ENCODE results near the gene PIK3C3. TPM values are rescaled to one million over a fixed set of nuclear protein-coding genes. Genes with fewer than 3 reads are reported as not detected.

PIK3C3 gene
- total RNA-seq, 2 experiments from 2014 or later = 51.7 to 65.8 TPM

GRCh38 chr18:41939326-41939725, 15.7 kb upstream of the PIK3C3 start:
- no peak overlapping the region for H3K4me3 Mint-ChIP-seq
- no peaks in the 10 kb centered on the region for H3K9me3 Mint-ChIP-seq
- no peak overlapping the region for H3K27ac Mint-ChIP-seq
- POLR2A ChIA-PET = no interaction called here
- H3K4me1 Mint-ChIP-seq = peaks cover 2% of the 10 kb centered on the region
- no peaks in the 10 kb centered on the region for H3K36me3 Mint-ChIP-seq
- H3K27me3 Mint-ChIP-seq = peaks cover 7% of the 10 kb centered on the region
- no peak for ATAC-seq (ENCODE audit: low read depth)
- DNase-seq = no peak

GRCh38 chr18:41940506-41941215, 14.4 kb upstream of the PIK3C3 start:
- H3K4me1 Mint-ChIP-seq = peaks cover 2% of the 10 kb centered on the region
- ATAC-seq (ENCODE audit: low read depth) (no peak), DNase-seq (no peak)
- H3K4me3 Mint-ChIP-seq = no peak overlapping the region
- no peaks in the 10 kb centered on the region for H3K9me3 Mint-ChIP-seq
- no peaks in the 10 kb centered on the region for H3K36me3 Mint-ChIP-seq
- no peaks in the 10 kb centered on the region for H3K27me3 Mint-ChIP-seq
- POLR2A ChIA-PET = no interaction called here
- no peak overlapping the region for H3K27ac Mint-ChIP-seq

- H3K27me3 Mint-ChIP-seq = no peaks in the 10 kb centered on the region
- POLR2A ChIA-PET = no interaction called here
- H3K36me3 Mint-ChIP-seq = peaks cover 3% of the 10 kb centered on the region
- DNase-seq (no peak), ATAC-seq (ENCODE audit: low read depth) (no peak)
- H3K4me1 Mint-ChIP-seq = peaks cover 5% of the 10 kb centered on the region
- H3K9me3 Mint-ChIP-seq = no peaks in the 10 kb centered on the region
- H3K4me3 Mint-ChIP-seq = no peak overlapping the region
- no peak overlapping the region for H3K27ac Mint-ChIP-seq
Measured at GRCh38 chr18:41942254-41942653, 12.8 kb upstream of the PIK3C3 start.

GRCh38 chr18:41948544-41949110, 6.4 kb upstream of the PIK3C3 start:
- Mint-ChIP-seq H3K36me3 (peaks cover 3% of the 10 kb centered on the region), H3K9me3 (no peaks in the 10 kb centered on the region), H3K27ac (peak overlapping the region; percentile 94), H3K27me3 (peaks cover 2% of the 10 kb centered on the region), H3K4me1 (peaks cover 18% of the 10 kb centered on the region), H3K4me3 (peak overlapping the region; percentile 69)
- ATAC-seq (ENCODE audit: low read depth) (peak; percentile 56), DNase-seq (no peak)
- POLR2A ChIA-PET = no interaction called here

GRCh38 chr18:41949206-41949920, 5.7 kb upstream of the PIK3C3 start:
- POLR2A ChIA-PET = no interaction called here
- H3K4me3 Mint-ChIP-seq = peak overlapping the region; percentile 69

GRCh38 chr18:41955688-41956087, 654 bp downstream of the PIK3C3 start:
- Mint-ChIP-seq H3K27ac (peak overlapping the region; percentile 99), H3K9me3 (peaks cover 1% of the 10 kb centered on the region), H3K4me1 (peaks cover 22% of the 10 kb centered on the region), H3K27me3 (peaks cover 2% of the 10 kb centered on the region), H3K36me3 (peaks cover 21% of the 10 kb centered on the region), H3K4me3 (peak overlapping the region; percentile 100)
- POLR2A ChIA-PET = interaction anchor here (1.2 to 1.4 kb wide), 4 partner anchors 11 to 28 kb away, joined by 3 to 6 read pairs (median 4); no protein-coding TSS in a partner anchor
- DNase-seq = no peak
- ATAC-seq (ENCODE audit: low read depth) = no peak

More at GRCh38 chr18:41949206-41949920, 5.7 kb upstream of the PIK3C3 start:
- ATAC-seq (ENCODE audit: low read depth) = no peak
- peaks cover 2% of the 10 kb centered on the region for H3K27me3 Mint-ChIP-seq
- no peaks in the 10 kb centered on the region for H3K9me3 Mint-ChIP-seq
- H3K27ac Mint-ChIP-seq = peak overlapping the region; percentile 94
- DNase-seq = no peak
- H3K36me3 Mint-ChIP-seq = peaks cover 3% of the 10 kb centered on the region
- peaks cover 18% of the 10 kb centered on the region for H3K4me1 Mint-ChIP-seq

GRCh38 chr18:41959045-41959444, 4.0 kb downstream of the PIK3C3 start:
- Mint-ChIP-seq H3K9me3 (peaks cover 1% of the 10 kb centered on the region), H3K27ac (no peak overlapping the region), H3K27me3 (no peaks in the 10 kb centered on the region), H3K4me3 (no peak overlapping the region), H3K36me3 (peaks cover 27% of the 10 kb centered on the region), H3K4me1 (peaks cover 28% of the 10 kb centered on the region)
- ATAC-seq (ENCODE audit: low read depth) = no peak
- DNase-seq = no peak
- POLR2A ChIA-PET = no interaction called here

- Mint-ChIP-seq H3K27ac (no peak overlapping the region), H3K27me3 (no peaks in the 10 kb centered on the region), H3K36me3 (peaks cover 28% of the 10 kb centered on the region), H3K9me3 (no peaks in the 10 kb centered on the region), H3K4me3 (no peak overlapping the region), H3K4me1 (peaks cover 7% of the 10 kb centered on the region)
- ATAC-seq (ENCODE audit: low read depth) (no peak), DNase-seq (no peak)
- POLR2A ChIA-PET = no interaction called here
Measured at GRCh38 chr18:41965634-41966255, 10.7 kb downstream of the PIK3C3 start.

- Mint-ChIP-seq H3K4me3 (no peak overlapping the region), H3K4me1 (peaks cover 5% of the 10 kb centered on the region), H3K36me3 (peaks cover 25% of the 10 kb centered on the region), H3K9me3 (no peaks in the 10 kb centered on the region), H3K27me3 (no peaks in the 10 kb centered on the region), H3K27ac (no peak overlapping the region)
- ATAC-seq (ENCODE audit: low read depth) (no peak), DNase-seq (no peak)
- POLR2A ChIA-PET = interaction anchor here (1.8 kb wide), 1 partner anchor 12 kb away, joined by 6 read pairs; the partner anchor contains the start of gene PIK3C3
Measured at GRCh38 chr18:41966943-41967342, 11.9 kb downstream of the PIK3C3 start.

- DNase-seq = no peak
- no peak for ATAC-seq (ENCODE audit: low read depth)
- no peaks in the 10 kb centered on the region for H3K9me3 Mint-ChIP-seq
- H3K36me3 Mint-ChIP-seq = peaks cover 27% of the 10 kb centered on the region
- H3K27me3 Mint-ChIP-seq = no peaks in the 10 kb centered on the region
- no peak overlapping the region for H3K4me3 Mint-ChIP-seq
- POLR2A ChIA-PET = interaction anchor here (1.8 kb wide), 1 partner anchor 13 kb away, joined by 6 read pairs; the partner anchor contains the start of gene PIK3C3
- H3K27ac Mint-ChIP-seq = no peak overlapping the region
- peaks cover 9% of the 10 kb centered on the region for H3K4me1 Mint-ChIP-seq
Measured at GRCh38 chr18:41967680-41968079, 12.6 kb downstream of the PIK3C3 start.

GRCh38 chr18:41969881-41970280, 14.8 kb downstream of the PIK3C3 start:
- no peak for DNase-seq
- Mint-ChIP-seq H3K4me1 (peaks cover 15% of the 10 kb centered on the region), H3K36me3 (peaks cover 27% of the 10 kb centered on the region), H3K4me3 (no peak overlapping the region), H3K27ac (no peak overlapping the region), H3K27me3 (no peaks in the 10 kb centered on the region), H3K9me3 (no peaks in the 10 kb centered on the region)
- no peak for ATAC-seq (ENCODE audit: low read depth)
- POLR2A ChIA-PET = no interaction called here

- POLR2A ChIA-PET = interaction anchor here (1.2 kb wide), 1 partner anchor 17 kb away, joined by 3 read pairs; the partner anchor contains the start of gene PIK3C3
- Mint-ChIP-seq H3K36me3 (peaks cover 26% of the 10 kb centered on the region), H3K9me3 (no peaks in the 10 kb centered on the region), H3K27me3 (no peaks in the 10 kb centered on the region), H3K27ac (no peak overlapping the region), H3K4me1 (peaks cover 24% of the 10 kb centered on the region), H3K4me3 (no peak overlapping the region)
- ATAC-seq (ENCODE audit: low read depth) (no peak), DNase-seq (no peak)
Measured at GRCh38 chr18:41972067-41972925, 17.3 kb downstream of the PIK3C3 start.

Data from activated naive CD8-positive, alpha-beta T cell treated with anti-CD3 and anti-CD28 coated beads, Interleukin-2, amount 10 ng/mL, durations not matched to agents 7 days and 5 days (primary cell).